Nephron progenitor cell (in vitro differentiated cells): ENCODE data around the gene PCP2.

ENCODE experiments used
- DNase-seq: peaks from one replicate; pipeline ENCODE4 v3.0.0; 2021
- H3K27ac Mint-ChIP-seq: 2 replicates; pipeline ENCODE4 v1.8.0; 2021; ENCODE audit warnings: mild to moderate bottlenecking, moderate library complexity, mixed read lengths
- H3K27me3 Mint-ChIP-seq: 2 replicates; pipeline ENCODE4 v1.8.0; 2021; ENCODE audit warnings: mild to moderate bottlenecking, low read depth, mixed read lengths; ENCODE audit not compliant: poor library complexity
- H3K36me3 Mint-ChIP-seq: 2 replicates; pipeline ENCODE4 v1.8.0; 2021; ENCODE audit warnings: low read depth, mixed read lengths
- H3K4me1 Mint-ChIP-seq: 2 replicates; pipeline ENCODE4 v1.8.0; 2021; ENCODE audit warnings: mixed read lengths
- H3K4me3 Mint-ChIP-seq: 2 replicates; pipeline ENCODE4 v1.8.0; 2021; ENCODE audit warnings: mild to moderate bottlenecking, moderate library complexity, mixed read lengths
- H3K9me3 Mint-ChIP-seq: 2 replicates; pipeline ENCODE4 v1.8.0; 2021; ENCODE audit warnings: mild to moderate bottlenecking, moderate library complexity, mixed read lengths
- TF ChIP-seq, protein P1 (sequence below): fragments of 200-600 bp; sonication (generic); IDR thresholded peaks from 2 replicates; pipeline ENCODE4 v1.5.0; 2021; ENCODE audit warnings: antibody characterized with exemption

PCP2 gene

DNA sequence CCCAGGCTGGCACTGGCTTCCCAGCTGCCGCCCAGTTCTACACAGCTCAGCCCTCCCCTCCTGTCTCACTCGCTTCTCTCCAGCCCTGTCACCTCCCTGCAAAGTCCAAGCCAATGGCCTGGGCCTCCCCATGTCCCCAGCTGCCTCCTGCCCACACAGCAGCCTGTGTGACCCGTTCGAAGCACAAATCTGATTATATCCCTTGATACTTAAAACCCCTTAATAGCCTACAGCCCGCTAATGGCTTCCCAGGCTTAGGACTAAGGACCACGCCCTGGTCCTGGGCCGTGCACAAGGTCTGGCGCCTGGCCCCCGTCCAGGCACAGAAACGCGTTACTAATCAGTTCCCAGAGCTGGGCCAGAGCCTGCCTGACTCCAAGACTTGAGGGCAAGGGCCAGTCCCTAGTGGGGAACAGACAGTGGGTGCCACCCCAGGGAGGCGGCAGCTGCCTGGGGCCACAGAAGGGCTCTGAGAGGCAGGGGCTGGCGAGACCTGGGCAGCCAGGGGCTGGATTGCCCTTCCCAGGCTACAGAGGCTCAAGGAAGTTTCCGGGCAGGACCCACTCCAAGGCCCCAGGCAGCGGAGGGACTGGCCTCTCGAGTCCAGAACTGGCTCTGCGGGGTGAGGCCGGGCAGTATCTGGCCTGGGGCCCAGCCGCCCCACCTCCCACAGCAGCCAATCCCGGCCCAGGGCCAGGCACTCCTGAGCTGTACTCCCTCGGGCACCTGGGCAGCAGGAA, 14.6 kb downstream of the PCP2 start:
- H3K27me3 Mint-ChIP-seq, result no peaks in the 10 kb centered on the region
- no peak overlapping the region for H3K4me3 Mint-ChIP-seq
- H3K27ac Mint-ChIP-seq, result peak overlapping the region; percentile 70
- no peaks in the 10 kb centered on the region for H3K9me3 Mint-ChIP-seq
- TF ChIP-seq, protein P1, sequence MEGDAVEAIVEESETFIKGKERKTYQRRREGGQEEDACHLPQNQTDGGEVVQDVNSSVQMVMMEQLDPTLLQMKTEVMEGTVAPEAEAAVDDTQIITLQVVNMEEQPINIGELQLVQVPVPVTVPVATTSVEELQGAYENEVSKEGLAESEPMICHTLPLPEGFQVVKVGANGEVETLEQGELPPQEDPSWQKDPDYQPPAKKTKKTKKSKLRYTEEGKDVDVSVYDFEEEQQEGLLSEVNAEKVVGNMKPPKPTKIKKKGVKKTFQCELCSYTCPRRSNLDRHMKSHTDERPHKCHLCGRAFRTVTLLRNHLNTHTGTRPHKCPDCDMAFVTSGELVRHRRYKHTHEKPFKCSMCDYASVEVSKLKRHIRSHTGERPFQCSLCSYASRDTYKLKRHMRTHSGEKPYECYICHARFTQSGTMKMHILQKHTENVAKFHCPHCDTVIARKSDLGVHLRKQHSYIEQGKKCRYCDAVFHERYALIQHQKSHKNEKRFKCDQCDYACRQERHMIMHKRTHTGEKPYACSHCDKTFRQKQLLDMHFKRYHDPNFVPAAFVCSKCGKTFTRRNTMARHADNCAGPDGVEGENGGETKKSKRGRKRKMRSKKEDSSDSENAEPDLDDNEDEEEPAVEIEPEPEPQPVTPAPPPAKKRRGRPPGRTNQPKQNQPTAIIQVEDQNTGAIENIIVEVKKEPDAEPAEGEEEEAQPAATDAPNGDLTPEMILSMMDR, result no peak
- H3K4me1 Mint-ChIP-seq, result no peaks in the 10 kb centered on the region
- no peak for DNase-seq
- peaks cover 23% of the 10 kb centered on the region for H3K36me3 Mint-ChIP-seq

DNA sequence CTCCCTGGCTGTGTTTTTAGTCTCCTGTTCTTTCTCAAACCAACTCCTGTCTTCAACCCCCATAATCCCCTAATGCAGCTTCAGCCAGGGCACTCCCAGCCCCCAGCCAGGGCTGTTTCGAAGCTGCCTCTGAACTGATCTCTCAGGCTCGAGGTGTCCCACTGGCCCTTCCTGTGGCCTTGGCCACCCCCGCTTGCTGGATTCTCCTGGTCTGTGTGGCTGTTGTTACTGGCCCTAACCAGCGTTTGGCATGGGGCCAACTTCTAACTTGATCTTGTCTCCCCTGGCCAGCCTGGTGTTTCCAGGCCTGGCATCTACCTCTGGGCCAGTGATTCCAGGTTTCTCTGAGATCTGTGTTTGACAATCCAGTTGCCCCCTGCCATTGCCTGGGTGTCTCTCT, 15.2 kb downstream of the PCP2 start:
- TF ChIP-seq, protein P1, result no peak
- Mint-ChIP-seq H3K9me3 (no peaks in the 10 kb centered on the region), H3K4me3 (no peak overlapping the region), H3K4me1 (no peaks in the 10 kb centered on the region), H3K27ac (peak overlapping the region; percentile 70), H3K27me3 (no peaks in the 10 kb centered on the region), H3K36me3 (peaks cover 23% of the 10 kb centered on the region)
- no peak for DNase-seq

DNA sequence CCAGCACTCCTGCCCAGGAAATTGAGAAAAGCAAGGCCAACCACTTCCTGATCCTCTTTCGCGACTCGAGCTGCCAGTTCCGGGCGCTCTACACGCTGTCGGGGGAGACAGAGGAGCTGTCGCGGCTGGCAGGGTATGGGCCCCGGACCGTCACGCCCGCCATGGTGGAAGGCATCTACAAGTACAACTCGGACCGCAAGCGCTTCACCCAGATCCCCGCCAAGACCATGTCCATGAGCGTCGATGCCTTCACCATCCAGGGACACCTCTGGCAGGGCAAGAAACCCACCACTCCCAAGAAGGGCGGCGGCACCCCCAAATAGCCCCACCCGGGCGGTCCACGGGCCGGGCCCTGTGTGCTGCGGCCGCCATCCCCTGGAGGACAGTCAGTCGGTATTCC, 15.8 kb downstream of the PCP2 start:
- no peak overlapping the region for H3K4me3 Mint-ChIP-seq
- TF ChIP-seq, protein P1, result no peak
- H3K9me3 Mint-ChIP-seq, result no peaks in the 10 kb centered on the region
- H3K27ac Mint-ChIP-seq, result no peak overlapping the region
- peaks cover 17% of the 10 kb centered on the region for H3K36me3 Mint-ChIP-seq
- H3K27me3 Mint-ChIP-seq, result no peaks in the 10 kb centered on the region
- DNase-seq, result no peak
- no peaks in the 10 kb centered on the region for H3K4me1 Mint-ChIP-seq

DNA sequence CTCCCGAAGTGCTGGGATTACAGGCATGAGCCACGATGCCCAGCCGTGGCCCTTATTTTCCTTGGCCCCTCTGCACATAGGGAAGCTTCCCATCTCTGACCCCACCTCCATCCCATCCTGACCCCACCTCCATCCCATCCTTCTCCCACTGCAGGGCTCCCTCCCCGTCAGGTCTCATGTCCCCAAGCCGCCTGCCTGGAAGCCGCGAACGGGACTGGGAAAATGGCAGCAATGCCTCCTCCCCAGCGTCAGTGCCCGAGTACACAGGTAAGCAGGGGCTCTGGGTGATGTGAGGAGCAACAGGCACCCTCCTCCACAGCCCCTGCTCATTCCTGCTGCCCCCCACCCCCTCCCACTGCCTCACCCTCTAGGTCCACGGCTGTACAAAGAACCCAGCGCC, 16.3 kb downstream of the PCP2 start:
- H3K36me3 Mint-ChIP-seq, result peaks cover 16% of the 10 kb centered on the region

DNA sequence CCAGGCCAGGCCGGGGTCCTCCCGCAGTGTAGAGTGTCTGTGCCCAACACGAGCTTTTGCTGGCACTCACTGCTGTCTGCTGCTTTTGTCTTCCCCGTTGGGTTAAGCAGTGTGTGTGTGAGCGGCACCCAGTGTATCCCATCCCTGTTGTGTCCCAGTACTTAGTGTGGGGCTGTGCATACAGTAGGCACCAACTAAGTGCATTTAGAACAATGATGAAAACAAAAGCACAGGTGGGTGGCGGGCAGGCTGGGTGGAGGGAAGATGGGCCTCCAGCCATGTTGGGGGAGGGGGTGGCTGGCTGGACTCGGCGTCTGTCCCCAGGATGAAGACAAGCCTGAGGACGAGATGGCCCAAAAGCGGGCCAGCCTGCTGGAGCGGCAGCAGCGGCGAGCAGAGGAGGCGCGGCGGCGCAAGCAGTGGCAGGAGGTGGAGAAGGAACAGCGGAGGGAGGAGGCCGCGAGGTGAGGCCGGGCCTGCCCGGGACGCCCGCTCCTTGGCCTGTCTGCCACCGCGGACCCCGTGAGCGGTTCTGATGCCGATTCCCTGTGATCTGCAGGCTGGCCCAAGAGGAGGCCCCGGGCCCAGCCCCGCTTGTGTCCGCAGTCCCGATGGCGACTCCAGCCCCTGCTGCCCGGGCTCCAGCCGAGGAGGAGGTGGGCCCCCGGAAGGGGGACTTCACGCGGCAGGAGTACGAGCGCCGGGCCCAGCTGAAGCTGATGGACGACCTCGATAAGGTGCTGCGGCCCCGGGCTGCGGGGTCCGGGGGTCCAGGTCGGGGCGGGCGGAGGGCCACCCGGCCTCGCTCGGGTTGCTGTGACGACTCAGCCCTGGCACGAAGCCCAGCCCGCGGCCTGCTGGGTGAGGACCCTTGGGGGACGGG, 18.4 kb downstream of the PCP2 start:
- peaks cover 10% of the 10 kb centered on the region for H3K36me3 Mint-ChIP-seq
- H3K4me1 Mint-ChIP-seq, result no peaks in the 10 kb centered on the region
- TF ChIP-seq, protein P1, result no peak
- no peak overlapping the region for H3K27ac Mint-ChIP-seq
- no peak for DNase-seq
- no peaks in the 10 kb centered on the region for H3K9me3 Mint-ChIP-seq
- H3K27me3 Mint-ChIP-seq, result no peaks in the 10 kb centered on the region
- H3K4me3 Mint-ChIP-seq, result no peak overlapping the region

More for the DNA sequence above, 16.3 kb downstream of the PCP2 start:
- no peaks in the 10 kb centered on the region for H3K9me3 Mint-ChIP-seq
- H3K4me1 Mint-ChIP-seq, result no peaks in the 10 kb centered on the region
- no peaks in the 10 kb centered on the region for H3K27me3 Mint-ChIP-seq
- H3K27ac Mint-ChIP-seq, result no peak overlapping the region
- DNase-seq, result no peak
- no peak overlapping the region for H3K4me3 Mint-ChIP-seq
- TF ChIP-seq, protein P1, result no peak
